ENCODE results near the gene GSE1.

GSE1 gene

DNA sequence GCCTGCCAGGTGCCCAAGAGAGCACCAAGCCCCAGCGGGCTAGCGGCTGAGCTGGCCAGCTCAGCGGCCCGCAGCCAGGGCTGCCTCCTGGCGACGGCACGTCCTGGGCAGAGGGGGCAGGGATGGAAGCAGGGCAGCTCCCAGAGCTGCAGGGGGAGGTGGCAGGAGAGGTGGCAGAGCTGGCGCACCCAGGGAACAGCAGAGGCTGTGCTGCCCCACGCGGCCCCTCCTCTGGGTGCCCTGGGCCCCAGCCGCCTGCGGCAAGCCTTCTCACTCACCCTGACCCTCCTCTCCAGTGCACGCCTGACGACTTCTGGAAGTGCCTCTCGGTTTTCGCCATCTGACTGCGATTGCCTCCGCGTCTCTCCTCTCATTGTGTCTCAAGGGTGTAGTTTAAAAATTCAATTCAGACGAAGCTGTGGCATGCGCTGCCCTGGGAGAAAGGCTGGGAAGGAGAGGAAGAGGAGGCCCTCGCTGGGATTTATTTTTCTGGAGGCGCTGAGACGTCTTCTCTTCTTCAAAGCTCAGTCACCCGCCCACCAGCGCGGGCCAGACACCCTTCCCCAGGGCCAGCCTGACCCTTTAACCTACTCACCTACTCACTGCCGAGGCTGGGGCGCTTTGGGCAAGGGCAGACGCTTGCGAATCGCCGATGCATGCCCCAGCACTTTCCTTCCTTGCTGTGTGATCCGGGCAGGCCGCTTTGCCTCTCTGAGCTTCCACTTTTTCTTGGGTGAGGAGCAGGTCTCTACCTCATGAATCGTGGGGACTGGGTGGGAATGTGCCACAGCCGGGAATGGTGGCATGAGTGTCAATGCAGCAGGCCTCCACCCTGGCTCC is 24.9 kb downstream of the GSE1 start:
- TF ChIP-seq, protein P1, sequence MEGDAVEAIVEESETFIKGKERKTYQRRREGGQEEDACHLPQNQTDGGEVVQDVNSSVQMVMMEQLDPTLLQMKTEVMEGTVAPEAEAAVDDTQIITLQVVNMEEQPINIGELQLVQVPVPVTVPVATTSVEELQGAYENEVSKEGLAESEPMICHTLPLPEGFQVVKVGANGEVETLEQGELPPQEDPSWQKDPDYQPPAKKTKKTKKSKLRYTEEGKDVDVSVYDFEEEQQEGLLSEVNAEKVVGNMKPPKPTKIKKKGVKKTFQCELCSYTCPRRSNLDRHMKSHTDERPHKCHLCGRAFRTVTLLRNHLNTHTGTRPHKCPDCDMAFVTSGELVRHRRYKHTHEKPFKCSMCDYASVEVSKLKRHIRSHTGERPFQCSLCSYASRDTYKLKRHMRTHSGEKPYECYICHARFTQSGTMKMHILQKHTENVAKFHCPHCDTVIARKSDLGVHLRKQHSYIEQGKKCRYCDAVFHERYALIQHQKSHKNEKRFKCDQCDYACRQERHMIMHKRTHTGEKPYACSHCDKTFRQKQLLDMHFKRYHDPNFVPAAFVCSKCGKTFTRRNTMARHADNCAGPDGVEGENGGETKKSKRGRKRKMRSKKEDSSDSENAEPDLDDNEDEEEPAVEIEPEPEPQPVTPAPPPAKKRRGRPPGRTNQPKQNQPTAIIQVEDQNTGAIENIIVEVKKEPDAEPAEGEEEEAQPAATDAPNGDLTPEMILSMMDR (IDR thresholded peaks at IDR 0.05; ENCODE audit: low read depth, low read length, missing control alignments), result no peak
- H3K4me3 ChIP-seq (replicated peaks; ENCODE audit: low read depth, low read length), result no peak overlapping the region
- DNase-seq (ENCODE audit: extremely low read depth, low read depth), result no peak

DNA sequence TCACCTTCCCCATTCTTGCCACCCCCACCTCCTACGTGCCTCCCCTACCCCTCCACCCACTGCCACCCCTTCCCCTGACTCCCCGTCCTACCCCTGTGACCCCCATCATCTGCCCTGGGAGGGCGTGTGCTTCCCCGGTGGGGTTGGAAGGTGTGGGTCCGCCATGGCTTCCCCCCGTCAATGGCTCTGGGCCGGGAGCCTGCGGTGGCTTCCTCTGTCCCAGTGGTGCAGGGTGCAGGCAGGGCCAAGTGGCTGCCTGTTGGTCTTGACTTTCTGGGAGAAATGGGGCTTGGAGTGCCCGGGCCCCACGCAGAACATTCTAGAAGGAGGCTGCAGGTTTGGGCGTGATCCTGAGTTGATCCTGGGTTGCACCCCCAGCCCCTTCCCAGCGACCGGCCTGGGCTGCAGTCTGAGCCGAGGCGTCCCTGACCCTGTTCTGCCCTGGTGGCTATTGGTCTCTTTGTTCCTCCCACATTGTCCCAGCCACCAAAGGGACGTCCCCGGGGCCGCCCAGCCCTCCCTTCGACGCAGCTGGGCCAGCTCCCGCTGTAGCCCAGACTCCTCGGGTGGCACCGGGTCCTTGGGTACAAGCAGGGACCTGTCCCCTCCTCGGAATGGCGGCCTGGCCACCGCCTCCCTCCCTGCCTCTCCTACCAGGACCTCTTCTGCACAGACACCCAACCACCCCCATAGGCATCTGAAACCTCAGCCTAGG is 25.7 kb downstream of the GSE1 start:
- no peak overlapping the region for H3K4me3 ChIP-seq (replicated peaks; ENCODE audit: low read depth, low read length)
- DNase-seq (ENCODE audit: extremely low read depth, low read depth), result no peak
- TF ChIP-seq, protein P1 (IDR thresholded peaks at IDR 0.05; ENCODE audit: low read depth, low read length, missing control alignments), result no peak

DNA sequence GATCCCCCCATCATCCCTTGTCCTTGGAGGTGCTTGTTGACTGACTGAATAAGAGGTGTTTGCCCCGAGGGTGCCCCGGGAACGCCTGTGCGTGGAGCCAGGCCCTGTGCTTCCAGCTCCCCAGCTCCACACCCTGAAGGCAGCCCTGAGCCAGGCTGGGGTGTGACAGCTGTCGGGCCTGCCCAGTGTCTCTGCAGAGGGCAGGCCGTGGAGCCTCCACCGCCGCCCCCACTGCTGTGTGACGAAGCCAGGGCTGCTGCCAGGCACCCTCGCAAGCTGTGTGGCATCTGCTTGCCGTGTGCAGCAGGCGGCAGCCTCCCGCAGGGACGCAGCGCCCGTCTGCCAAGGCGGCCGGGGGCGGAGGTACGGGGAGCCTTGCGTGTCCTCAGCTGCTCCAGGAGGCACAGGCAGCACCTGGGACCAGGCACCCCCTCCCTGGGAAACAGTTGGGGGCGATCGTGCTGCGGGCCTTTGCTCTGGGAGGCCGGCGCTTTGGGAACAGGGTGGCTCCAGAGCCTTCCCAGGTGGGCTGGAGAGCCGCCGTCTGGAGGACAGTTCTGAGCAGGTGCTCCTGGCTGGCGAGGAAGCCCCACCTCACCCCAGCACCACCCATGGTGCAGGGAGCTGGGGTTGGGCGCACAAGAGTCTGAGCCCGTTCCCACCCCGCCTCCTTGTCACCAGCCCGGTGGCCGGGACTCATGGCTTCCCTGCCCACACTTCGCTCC is 26.6 kb downstream of the GSE1 start:
- TF ChIP-seq, protein P1 (IDR thresholded peaks at IDR 0.05; ENCODE audit: low read depth, low read length, missing control alignments), result no peak
- DNase-seq (ENCODE audit: extremely low read depth, low read depth), result no peak
- H3K4me3 ChIP-seq (replicated peaks; ENCODE audit: low read depth, low read length), result no peak overlapping the region

DNA sequence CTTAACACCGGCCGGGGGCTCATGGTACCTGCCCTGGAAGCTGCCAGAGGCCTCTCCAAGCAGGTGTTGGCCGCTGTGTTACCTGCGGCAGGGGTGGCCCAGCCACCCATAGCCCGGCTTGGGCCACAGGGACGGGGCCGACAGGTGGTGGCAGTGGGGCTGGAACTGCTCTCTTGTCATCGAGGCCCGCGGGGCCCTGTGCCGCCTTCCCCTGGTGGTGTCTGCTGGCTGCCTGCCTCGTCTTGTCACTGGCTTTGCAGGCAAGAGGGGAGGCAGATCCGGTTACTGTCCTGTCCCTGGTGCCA is 27.1 kb downstream of the GSE1 start:
- no peak overlapping the region for H3K4me3 ChIP-seq (replicated peaks; ENCODE audit: low read depth, low read length)
- TF ChIP-seq, protein P1 (IDR thresholded peaks at IDR 0.05; ENCODE audit: low read depth, low read length, missing control alignments), result no peak
- no peak for DNase-seq (ENCODE audit: extremely low read depth, low read depth)

DNA sequence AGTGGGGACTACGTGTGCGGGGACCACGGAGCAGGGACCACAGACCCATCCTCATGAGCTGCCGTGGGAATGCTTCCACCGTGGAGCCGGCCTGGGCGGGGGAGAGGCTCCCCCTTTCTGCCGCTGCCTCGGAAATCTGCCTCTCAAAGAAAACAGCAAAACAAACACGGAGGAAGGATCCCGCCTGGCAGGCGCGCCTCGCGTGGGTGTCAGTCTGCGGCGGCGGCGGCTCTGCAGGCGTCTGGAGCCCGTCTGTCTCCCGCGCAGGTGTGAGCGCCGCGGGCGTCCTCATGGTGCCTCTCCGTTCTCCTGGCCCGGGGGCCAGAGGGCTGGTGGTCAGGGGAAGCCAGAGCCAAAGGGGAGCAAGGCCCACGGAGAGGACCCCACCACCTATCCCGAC is 27.5 kb downstream of the GSE1 start:
- TF ChIP-seq, protein P1 (IDR thresholded peaks at IDR 0.05; ENCODE audit: low read depth, low read length, missing control alignments), result no peak
- no peak overlapping the region for H3K4me3 ChIP-seq (replicated peaks; ENCODE audit: low read depth, low read length)

DNA sequence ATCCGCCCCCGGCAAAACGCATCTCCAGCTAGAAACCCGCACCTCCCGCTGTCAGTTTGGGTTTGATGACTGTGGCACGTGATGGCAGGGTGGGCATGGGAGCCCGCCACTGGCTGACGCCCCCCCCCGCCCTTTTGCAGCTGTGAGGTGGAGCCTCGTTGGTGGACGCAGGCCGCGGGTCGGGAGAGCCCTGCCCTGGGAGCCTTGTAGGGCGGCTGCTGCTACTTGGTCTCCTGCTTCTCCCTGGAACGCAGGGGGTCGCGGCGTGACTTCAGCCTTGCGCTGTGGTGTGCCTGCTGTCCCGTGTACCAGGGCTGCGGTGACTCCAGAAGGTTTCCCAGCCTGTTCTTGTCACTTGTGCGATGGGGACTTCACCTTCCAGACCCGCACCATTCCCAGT is 28.2 kb downstream of the GSE1 start:
- TF ChIP-seq, protein P1 (IDR thresholded peaks at IDR 0.05; ENCODE audit: low read depth, low read length, missing control alignments), result no peak
- no peak for DNase-seq (ENCODE audit: extremely low read depth, low read depth)
- H3K4me3 ChIP-seq (replicated peaks; ENCODE audit: low read depth, low read length), result no peak overlapping the region

More for the DNA sequence above, 27.5 kb downstream of the GSE1 start:
- DNase-seq (ENCODE audit: extremely low read depth, low read depth), result no peak

All from HFF-Myc (cell line).